Measurements from ENCODE around the gene SF3B3. TPM values are rescaled to one million over a fixed set of nuclear protein-coding genes. Genes with fewer than 3 reads are reported as not detected.

SF3B3 gene
- total and polyA plus RNA-seq, 2 donors (not counting 3 experiments of a cell fraction or from before 2014, with no cell fraction given), result 167 to 324 TPM

GRCh38 chr16:70548936-70549335 lies 25.3 kb downstream of the SF3B3 start:
- H3K79me2 ChIP-seq (ENCODE audit: control insufficient read depth, insufficient read depth, low read length), result peaks cover 78% of the 10 kb centered on the region
- H3K36me3 ChIP-seq (ENCODE audit: control insufficient read depth in 2 of 2, extremely low read depth in 1 of 2, insufficient read depth in 2 of 2, low read length in 2 of 2), result peaks cover 37 to 46% of the 10 kb centered on the region in 2 experiments
- H3K4me1 ChIP-seq (ENCODE audit: control insufficient read depth, extremely low read depth, insufficient read depth, low read length), result peaks cover 17% of the 10 kb centered on the region
- dilution Hi-C loops (cut with MboI; ENCODE audit: extremely low pct_ligation_motif_present, low sequenced_read_pairs), result loop anchor here (25.0 kb wide), 1 partner anchor 113 kb away; no protein-coding TSS in a partner anchor
- intact Hi-C loops (cut with micrococcal nuclease), result no loop called here
- TF ChIP-seq POLR2A (IDR thresholded peaks at IDR 0.05; ENCODE audit: low read depth, low read length) (no peak), GATA2 (IDR thresholded peaks at IDR 0.05; ENCODE audit: insufficient read depth, insufficient read length, low read depth, low read length) (no peak), JUN (IDR thresholded peaks at IDR 0.05; ENCODE audit: borderline replicate concordance, insufficient read depth, insufficient read length, low read depth) (no peak), EZH2 (IDR thresholded peaks at IDR 0.05; ENCODE audit: borderline replicate concordance, low read depth, low read length, severe bottlenecking) (no peak), MAX (IDR thresholded peaks at IDR 0.05; ENCODE audit: insufficient read depth, insufficient read length) (no peak), CTCF (IDR thresholded peaks at IDR 0.05; ENCODE audit: extremely low read depth in 1 of 2, insufficient read depth in 1 of 2, low read depth in 1 of 2, low read length in 2 of 2) (no peak), FOS (IDR thresholded peaks at IDR 0.05; ENCODE audit: borderline replicate concordance, insufficient read depth, low read length) (no peak), POLR2AphosphoS5 (IDR thresholded peaks at IDR 0.05; ENCODE audit: insufficient read depth, low read depth, low read length) (no peak), MYC (IDR thresholded peaks at IDR 0.05; ENCODE audit: low read depth, low read length) (no peak)
- H3K4me3 ChIP-seq (replicated peaks in 1 of 3; ENCODE audit: insufficient read depth in 1 of 3, low read depth in 1 of 3, low read length in 3 of 3), result no peak overlapping the region
- CTCF ChIA-PET, result interaction anchor here (1.7 to 2.1 kb wide), 2 partner anchors 13 to 105 kb away, joined by 5 to 11 read pairs; no protein-coding TSS in a partner anchor
- DNase-seq (ENCODE audit: low read depth, low spot score) (no peak), FAIRE-seq (no peak)
- no peak overlapping the region for H3K9ac ChIP-seq (replicated peaks; ENCODE audit: extremely low read depth, insufficient read depth, low read length)
- no peak overlapping the region for H3K4me2 ChIP-seq (ENCODE audit: insufficient read depth, low read length)
- POLR2A ChIA-PET, result interaction anchor here (0.6 kb wide), 1 partner anchor 20 kb away, joined by 8 read pairs; no protein-coding TSS in a partner anchor
- H3K27ac ChIP-seq (ENCODE audit: insufficient read depth, low read depth, low read length), result no peak overlapping the region
- no peaks in the 10 kb centered on the region for H3K9me1 ChIP-seq (replicated peaks; ENCODE audit: control insufficient read depth, extremely low read depth, insufficient read depth, low read length)
- no peaks in the 10 kb centered on the region for H3K9me3 ChIP-seq (replicated peaks; ENCODE audit: control insufficient read depth, insufficient read depth, low read length)
- H3K27me3 ChIP-seq (ENCODE audit: control insufficient read depth in 2 of 2, insufficient read depth in 2 of 2, low read length in 2 of 2), result no peaks in the 10 kb centered on the region
- no peak overlapping the region for H2AFZ ChIP-seq (ENCODE audit: low read depth, low read length)
- no peaks in the 10 kb centered on the region for H4K20me1 ChIP-seq (replicated peaks; ENCODE audit: control insufficient read depth, extremely low read depth, insufficient read depth, low read length)
- no TSS peak for BruUV-seq (replicated peaks)

All from endothelial cell of umbilical vein (primary cell).